Activated naive CD8-positive, alpha-beta T cell treated with anti-CD3 and anti-CD28 coated beads, Interleukin-2, amount 50 U/mL, for 16 hours (primary cell): ENCODE data around the gene HPF1.
"Not testable (repeated sequence)": the region's sequence is repeated elsewhere in the genome, so short reads cannot be mapped to it uniquely, and the experiment has no call there.

Experiments
- DNase-seq: peaks from one replicate; pipeline ENCODE4 v3.0.0-alpha.2; 2020; ENCODE audit warnings: low read depth, low spot score

HPF1 gene

GRCh38 chr4:169738604-169739003 lies 19.1 kb downstream of the HPF1 start:
- not testable (repeated sequence) for DNase-seq

- no peak for DNase-seq
Measured at GRCh38 chr4:169730564-169730963, 27.2 kb downstream of the HPF1 start.

- no peak for DNase-seq
Measured at GRCh38 chr4:169727616-169728015, 30.1 kb downstream of the HPF1 start.

GRCh38 chr4:169724260-169724659 lies 33.5 kb downstream of the HPF1 start:
- DNase-seq, result no peak

GRCh38 chr4:169723207-169723965 lies 34.4 kb downstream of the HPF1 start:
- no peak for DNase-seq

- no peak for DNase-seq
Measured at GRCh38 chr4:169720529-169720928, 37.2 kb downstream of the HPF1 start.

GRCh38 chr4:169716677-169717076 lies 41.1 kb downstream of the HPF1 start:
- no peak for DNase-seq

GRCh38 chr4:169715826-169716225 lies 41.9 kb downstream of the HPF1 start:
- DNase-seq, result no peak

GRCh38 chr4:169707958-169708643 lies 49.6 kb downstream of the HPF1 start:
- no peak for DNase-seq

- DNase-seq, result no peak
Measured at GRCh38 chr4:169698331-169698730, 59.4 kb downstream of the HPF1 start.

- DNase-seq, result no peak
Measured at GRCh38 chr4:169690787-169691186, 67.0 kb downstream of the HPF1 start.

GRCh38 chr4:169689681-169690080 lies 68.1 kb downstream of the HPF1 start:
- DNase-seq, result no peak

- DNase-seq, result no peak
Measured at GRCh38 chr4:169682372-169683047, 75.2 kb downstream of the HPF1 start.
